ENCODE measurements around the gene UACA.
"Not testable (repeated sequence)": the region's sequence is repeated elsewhere in the genome, so short reads cannot be mapped to it uniquely, and the experiment has no call there.

GRCh38 chr15:70804388-70804787 lies 41.0 kb upstream of the UACA start:
- TF ChIP-seq EZH2 (IDR thresholded peaks at IDR 0.05); POLR2AphosphoS5 (IDR thresholded peaks at IDR 0.05; ENCODE audit: borderline replicate concordance, low read depth, low read length): not testable (repeated sequence)

Measured in SK-N-MC (cell line).